ENCODE results near the gene USP53.

GRCh38 chr4:119286377-119287002 is 74.0 kb downstream of the USP53 start:
- TF ChIP-seq POLR2A (IDR thresholded peaks at IDR 0.05): no peak
- no peak for TF ChIP-seq CTCF (IDR thresholded peaks at IDR 0.05)
